Mesendoderm (in vitro differentiated cells): ENCODE results near the gene TSHZ1.

Source experiments
- DNase-seq: peaks from one replicate; pipeline ENCODE4 v3.0.0; 2013
- H2AK5ac ChIP-seq: 2 replicates; pipeline ENCODE4 v1.6.1; 2013; ENCODE audit warnings: low read length, inconsistent platforms
- H2BK120ac ChIP-seq: 2 replicates; pipeline ENCODE4 v1.6.1; 2013; ENCODE audit warnings: low read depth, mild to moderate bottlenecking, low read length, moderate library complexity, mixed read lengths
- H2BK15ac ChIP-seq: replicated peaks from 2 replicates; pipeline ENCODE4 v1.6.1; 2013; ENCODE audit warnings: low read depth, mild to moderate bottlenecking, moderate library complexity
- H2BK5ac ChIP-seq: 2 replicates; pipeline ENCODE4 v1.6.1; 2013; ENCODE audit warnings: low read length, inconsistent platforms
- H3K18ac ChIP-seq: 2 replicates; pipeline ENCODE4 v1.6.1; 2013; ENCODE audit warnings: mild to moderate bottlenecking, low read length, mixed read lengths
- H3K23ac ChIP-seq: one replicate; pipeline ENCODE4 v1.6.1; 2013; ENCODE audit warnings: low read length
- H3K27ac ChIP-seq: 2 replicates; pipeline ENCODE4 v1.5.1; 2013; ENCODE audit warnings: low read depth, mild to moderate bottlenecking, inconsistent platforms, low read length, moderate library complexity
- H3K27me3 ChIP-seq: 2 replicates; pipeline ENCODE4 v1.6.1; 2013; ENCODE audit warnings: low read length, control low read depth, mild to moderate bottlenecking, inconsistent platforms; ENCODE audit not compliant: insufficient read depth, poor library complexity
- H3K36me3 ChIP-seq: 2 replicates; pipeline ENCODE4 v1.6.1; 2013; ENCODE audit warnings: low read length, inconsistent platforms; ENCODE audit not compliant: control insufficient read depth, insufficient read depth
- H3K4ac ChIP-seq: one replicate; pipeline ENCODE4 v1.6.1; 2013; ENCODE audit warnings: low read depth, mild to moderate bottlenecking, low read length, moderate library complexity
- H3K4me1 ChIP-seq: 2 replicates; pipeline ENCODE4 v1.6.1; 2013; ENCODE audit warnings: low read depth, low read length, inconsistent platforms; ENCODE audit not compliant: control insufficient read depth
- H3K4me2 ChIP-seq: 2 replicates; pipeline ENCODE4 v1.6.1; 2013; ENCODE audit warnings: low read length
- H3K4me3 ChIP-seq: 2 replicates; pipeline ENCODE4 v1.5.1; 2013; ENCODE audit warnings: mild to moderate bottlenecking, low read length
- H3K56ac ChIP-seq: one replicate; pipeline ENCODE4 v1.6.1; 2013; ENCODE audit warnings: low read length
- H3K79me1 ChIP-seq: 2 replicates; pipeline ENCODE4 v1.6.1; 2013; ENCODE audit warnings: low read length, inconsistent platforms
- H3K79me2 ChIP-seq: 2 replicates; pipeline ENCODE4 v1.6.1; 2013; ENCODE audit warnings: mild to moderate bottlenecking, low read length; ENCODE audit not compliant: control insufficient read depth, insufficient read depth
- H3K9ac ChIP-seq: 2 replicates; pipeline ENCODE4 v1.6.1; 2013; ENCODE audit warnings: low read length, inconsistent platforms
- H4K5ac ChIP-seq: one replicate; pipeline ENCODE4 v1.6.1; 2013; ENCODE audit warnings: low read length
- H4K8ac ChIP-seq: one replicate; pipeline ENCODE4 v1.6.1; 2013; ENCODE audit warnings: low read depth, mild to moderate bottlenecking, control low read depth, low read length, moderate library complexity
- WGBS: extraction: QIAGEN DNeasy Blood & Tissue Kit; methylation state at CpG from one replicate; pipeline ENCODE4 v1.1.7; 2013; ENCODE audit warnings: low lambda C conversion rate, missing lambda C conversion rate; ENCODE audit not compliant: insufficient coverage; ENCODE audit errors: extremely low coverage; 5-methylcytosine and 5-hydroxymethylcytosine counted together

Gene TSHZ1

DNA sequence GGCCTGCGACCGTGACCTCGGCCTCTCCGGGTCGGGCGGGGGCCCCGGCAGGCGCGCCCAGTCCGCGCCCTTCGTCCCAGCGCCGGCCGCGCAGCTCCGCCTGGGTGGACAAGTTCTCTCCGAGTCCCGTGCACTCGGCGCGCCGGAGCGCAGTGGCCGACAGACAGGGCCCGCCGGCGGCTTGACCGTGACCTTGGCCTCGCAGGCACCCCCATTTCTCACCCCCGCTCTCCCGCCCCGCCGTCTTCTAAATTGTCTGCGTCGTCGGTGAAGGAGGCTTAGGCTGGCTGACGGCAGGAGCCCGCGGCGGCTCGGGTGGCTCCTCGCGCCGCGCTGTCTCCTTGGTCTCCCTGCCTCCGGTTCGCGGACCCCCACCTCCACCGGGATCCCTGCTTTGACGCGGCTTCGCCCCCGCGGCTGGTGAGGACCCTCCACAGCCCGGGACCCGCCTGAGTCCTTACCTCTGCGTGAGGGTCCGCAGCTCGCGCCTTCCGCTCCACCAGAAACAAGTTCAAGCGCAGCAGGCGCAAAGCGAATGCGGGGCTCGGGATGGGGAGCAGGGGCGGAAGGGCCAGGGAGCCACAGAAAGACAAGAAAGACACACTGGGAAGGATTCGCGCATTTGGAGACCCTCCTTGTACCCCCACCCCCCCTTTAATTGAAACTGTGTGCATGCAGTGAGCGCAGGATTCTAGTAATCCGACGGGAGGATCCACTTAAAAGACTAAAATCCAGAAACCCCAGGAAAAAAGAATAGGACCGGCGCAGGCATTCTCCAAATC is 5.7 kb upstream of the TSHZ1 start:
- no CpG with 5 or more reads among the region's 75 CpGs for WGBS

DNA sequence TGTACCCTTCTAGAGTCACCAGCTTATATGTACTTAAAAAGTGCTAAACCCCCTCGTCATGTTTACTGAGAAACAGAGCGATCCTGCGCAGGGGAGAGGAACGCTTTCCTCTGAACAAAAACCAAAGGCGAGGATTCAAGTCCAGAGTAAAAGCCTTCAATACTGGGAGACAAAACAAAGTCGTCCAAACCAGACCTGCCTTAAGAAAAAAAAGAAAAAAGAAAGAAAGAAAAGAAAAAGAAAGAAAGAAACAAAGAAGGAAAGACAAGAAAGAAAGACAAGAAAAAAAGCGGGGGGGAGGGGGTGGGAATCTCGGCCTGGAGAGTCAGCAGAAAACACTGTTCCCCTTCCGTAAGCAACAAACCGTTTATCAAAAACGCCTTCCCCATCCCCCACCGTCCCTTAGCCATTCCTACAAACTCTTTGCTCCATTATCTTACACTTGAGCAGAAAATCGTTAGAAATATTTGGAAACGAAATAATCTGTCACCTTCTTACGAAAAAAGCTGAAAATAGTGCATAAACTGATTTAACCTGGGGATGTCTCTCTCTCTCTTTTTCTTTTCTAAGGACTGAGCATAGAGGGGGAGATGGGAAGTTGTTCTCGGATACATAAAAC is 5.0 kb upstream of the TSHZ1 start:
- Histone ChIP-seq H3K4me3 (no peak overlapping the region), H3K79me1 (no peaks in the 10 kb centered on the region), H3K27ac (no peak overlapping the region), H4K8ac (no peak overlapping the region), H3K4ac (no peak overlapping the region), H4K5ac (no peak overlapping the region), H3K79me2 (no peaks in the 10 kb centered on the region), H2AK5ac (no peak overlapping the region), H3K18ac (no peak overlapping the region), H2BK5ac (no peak overlapping the region), H3K36me3 (no peaks in the 10 kb centered on the region), H3K4me2 (peak overlapping the region; percentile 29), H3K56ac (no peak overlapping the region), H3K4me1 (peaks cover 3% of the 10 kb centered on the region), H3K23ac (no peak overlapping the region), H3K27me3 (peaks cover 34% of the 10 kb centered on the region), H3K9ac (no peak overlapping the region), H2BK120ac (no peak overlapping the region), H2BK15ac (no peak overlapping the region)
- no CpG with 5 or more reads among the region's 16 CpGs for WGBS
- peak; percentile 57 for DNase-seq

More for the DNA sequence above, 5.7 kb upstream of the TSHZ1 start:
- H3K79me1 ChIP-seq: no peaks in the 10 kb centered on the region
- no peak overlapping the region for H4K5ac ChIP-seq
- H3K9ac ChIP-seq: peak overlapping the region; percentile 42
- peaks cover 3% of the 10 kb centered on the region for H3K4me1 ChIP-seq
- no peaks in the 10 kb centered on the region for H3K36me3 ChIP-seq
- no peak overlapping the region for H2BK5ac ChIP-seq
- H2BK15ac ChIP-seq: no peak overlapping the region
- DNase-seq: peak; percentile 27
- no peak overlapping the region for H3K18ac ChIP-seq
- H3K4me2 ChIP-seq: peak overlapping the region; percentile 71
- H3K27ac ChIP-seq: no peak overlapping the region
- no peak overlapping the region for H2BK120ac ChIP-seq
- no peak overlapping the region for H3K4me3 ChIP-seq
- H3K4ac ChIP-seq: no peak overlapping the region
- H4K8ac ChIP-seq: no peak overlapping the region
- no peaks in the 10 kb centered on the region for H3K79me2 ChIP-seq
- no peak overlapping the region for H2AK5ac ChIP-seq
- H3K23ac ChIP-seq: peak overlapping the region; percentile 66
- peaks cover 34% of the 10 kb centered on the region for H3K27me3 ChIP-seq
- peak overlapping the region; percentile 62 for H3K56ac ChIP-seq

DNA sequence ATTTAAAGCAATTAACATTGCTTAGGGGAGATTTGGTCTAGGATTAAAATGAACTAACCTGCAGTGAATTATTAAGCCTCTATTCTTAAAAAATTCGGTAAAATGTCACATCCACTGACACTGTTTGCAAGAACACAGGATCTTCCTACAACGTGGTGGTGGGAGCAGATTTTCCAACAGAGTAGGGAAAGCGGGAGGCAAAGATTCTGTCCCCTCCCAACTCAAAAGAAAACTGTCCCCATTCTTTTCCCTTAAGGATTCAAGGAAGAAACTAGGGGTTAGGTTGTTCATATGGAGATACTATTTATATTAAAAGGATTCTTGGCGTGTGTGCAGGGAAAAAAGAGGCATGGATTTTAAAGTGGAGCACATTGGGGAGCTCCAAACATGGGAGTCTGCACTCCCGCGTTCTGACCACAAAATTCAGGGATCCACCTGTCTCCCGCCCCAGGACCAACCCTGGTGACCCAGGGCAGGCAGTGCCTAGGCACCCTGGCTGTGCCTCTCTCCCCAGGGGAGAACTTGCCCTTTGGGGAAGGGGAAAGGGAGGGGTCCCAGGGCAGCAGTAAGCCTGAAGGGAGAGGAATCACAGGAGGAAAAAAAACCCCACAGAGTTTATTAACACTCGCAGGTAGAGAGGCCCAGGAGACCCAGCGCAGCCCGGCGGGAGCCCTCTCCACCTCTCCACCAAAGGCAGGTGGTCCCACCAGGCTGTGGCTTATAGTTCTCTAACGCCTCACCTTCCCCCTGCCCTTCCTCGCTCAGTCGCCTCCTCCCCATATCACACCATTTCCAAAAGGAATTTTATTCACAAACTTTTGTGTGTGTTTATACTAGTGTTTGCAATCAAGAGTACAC is 3.9 kb upstream of the TSHZ1 start:
- Histone ChIP-seq H3K27ac (no peak overlapping the region), H3K79me2 (no peaks in the 10 kb centered on the region)
- DNase-seq: peak; percentile 13

DNA sequence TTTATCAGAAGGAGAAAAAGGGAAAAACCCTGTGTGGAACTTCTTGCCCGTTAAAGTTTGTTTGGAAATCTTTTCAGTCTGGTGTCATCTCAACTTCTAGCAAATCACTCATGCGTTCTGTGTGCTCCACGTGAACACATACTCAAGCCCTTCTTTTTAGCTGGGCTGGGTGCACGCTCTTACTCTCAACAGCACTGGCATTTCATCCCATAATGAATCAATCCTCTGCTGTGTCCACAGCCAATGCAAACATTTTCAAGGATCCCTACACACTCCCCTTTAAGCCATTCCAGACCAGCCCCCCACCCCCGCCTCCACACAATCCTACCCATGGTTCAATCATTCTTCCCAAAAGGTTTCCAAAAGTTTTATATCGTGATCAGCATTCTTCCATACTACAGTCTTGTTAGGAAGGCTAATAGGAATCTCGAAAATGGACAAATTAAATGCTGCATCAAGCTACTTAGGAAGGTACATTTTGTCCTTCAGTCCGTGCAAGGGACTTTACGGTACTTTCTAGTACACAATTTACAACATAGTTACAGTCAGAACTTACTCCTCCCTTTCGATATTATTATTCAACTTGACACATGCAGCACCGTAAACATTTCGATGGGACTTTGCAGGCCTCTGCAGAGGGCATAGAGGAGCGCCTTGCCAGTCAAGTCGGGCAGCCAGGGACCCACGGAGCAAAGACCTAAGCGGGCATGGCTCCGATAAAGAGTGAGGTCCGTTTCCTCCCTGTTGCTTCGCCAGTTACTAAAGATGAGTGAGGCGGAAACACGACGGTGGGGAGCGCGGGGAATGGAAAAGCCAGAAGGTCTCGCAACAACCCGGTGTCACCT is 3.1 kb upstream of the TSHZ1 start:
- peak; percentile 11 for DNase-seq
- Histone ChIP-seq H4K8ac (no peak overlapping the region), H3K4me3 (no peak overlapping the region), H3K27ac (no peak overlapping the region), H3K27me3 (peaks cover 37% of the 10 kb centered on the region), H2BK120ac (no peak overlapping the region), H3K9ac (peak overlapping the region; percentile 79), H3K79me1 (no peaks in the 10 kb centered on the region), H3K56ac (no peak overlapping the region), H3K4me2 (peak overlapping the region; percentile 83), H4K5ac (no peak overlapping the region), H3K79me2 (no peaks in the 10 kb centered on the region), H3K18ac (no peak overlapping the region), H2AK5ac (no peak overlapping the region), H3K36me3 (no peaks in the 10 kb centered on the region), H3K23ac (no peak overlapping the region), H2BK15ac (no peak overlapping the region), H3K4ac (no peak overlapping the region), H2BK5ac (no peak overlapping the region), H3K4me1 (peaks cover 3% of the 10 kb centered on the region)
- WGBS: no CpG with 5 or more reads among the region's 26 CpGs

More for the DNA sequence above, 3.9 kb upstream of the TSHZ1 start:
- no peak overlapping the region for H3K23ac ChIP-seq
- no peak overlapping the region for H3K9ac ChIP-seq
- no peak overlapping the region for H3K4me2 ChIP-seq
- WGBS: no CpG with 5 or more reads among the region's 14 CpGs
- H3K27me3 ChIP-seq: peaks cover 34% of the 10 kb centered on the region
- H2BK5ac ChIP-seq: no peak overlapping the region
- H2BK15ac ChIP-seq: no peak overlapping the region
- no peak overlapping the region for H4K8ac ChIP-seq
- no peaks in the 10 kb centered on the region for H3K79me1 ChIP-seq
- no peak overlapping the region for H4K5ac ChIP-seq
- H3K4me1 ChIP-seq: peaks cover 3% of the 10 kb centered on the region
- no peak overlapping the region for H3K4ac ChIP-seq
- H3K56ac ChIP-seq: no peak overlapping the region
- H3K4me3 ChIP-seq: no peak overlapping the region
- H3K36me3 ChIP-seq: no peaks in the 10 kb centered on the region
- no peak overlapping the region for H3K18ac ChIP-seq
- H2BK120ac ChIP-seq: no peak overlapping the region
- no peak overlapping the region for H2AK5ac ChIP-seq

DNA sequence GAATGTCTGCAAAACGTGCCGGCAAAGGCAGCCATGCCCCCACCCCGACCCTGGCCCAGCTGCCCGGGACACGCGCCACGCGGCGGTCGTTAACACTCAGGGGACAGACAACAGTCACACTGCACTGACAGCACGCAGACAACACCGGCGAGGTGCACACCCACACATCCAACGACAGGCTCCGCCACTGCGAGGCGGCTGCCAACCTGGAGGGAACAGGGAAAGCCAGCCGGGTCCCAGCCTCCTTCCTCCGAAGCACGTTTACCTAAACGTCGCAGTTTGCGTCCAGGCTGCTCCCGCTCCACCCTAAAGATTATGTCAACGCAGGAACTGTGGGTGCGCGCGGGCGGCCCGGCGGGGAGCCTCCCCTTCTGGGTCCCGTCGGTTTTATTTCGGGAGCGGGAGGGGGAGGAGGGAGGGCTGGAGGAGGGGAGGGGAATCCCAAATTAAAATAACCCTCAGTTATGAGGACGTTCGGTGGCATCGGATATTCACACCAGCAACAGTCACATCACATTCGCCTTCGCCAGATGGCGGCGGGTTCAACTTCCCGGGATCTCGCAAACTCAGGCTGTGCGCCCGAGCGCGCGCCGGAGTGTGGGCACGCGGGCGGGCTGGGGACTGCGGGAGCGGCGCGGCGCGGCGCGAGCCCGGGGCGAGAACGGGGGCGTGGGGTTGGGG is 2.3 kb upstream of the TSHZ1 start:
- H3K9ac ChIP-seq: peak overlapping the region; percentile 79
- peak; percentile 50 for DNase-seq
- no peaks in the 10 kb centered on the region for H3K79me1 ChIP-seq
- H4K5ac ChIP-seq: no peak overlapping the region
- peaks cover 3% of the 10 kb centered on the region for H3K4me1 ChIP-seq
- H3K56ac ChIP-seq: peak overlapping the region; percentile 89
- H2BK15ac ChIP-seq: no peak overlapping the region
- H2AK5ac ChIP-seq: no peak overlapping the region
- peak overlapping the region; percentile 83 for H3K4me2 ChIP-seq
- no peaks in the 10 kb centered on the region for H3K36me3 ChIP-seq
- H3K79me2 ChIP-seq: no peaks in the 10 kb centered on the region
- H4K8ac ChIP-seq: no peak overlapping the region
- H3K23ac ChIP-seq: peak overlapping the region; percentile 24
- peak overlapping the region; percentile 82 for H3K18ac ChIP-seq
- H3K27me3 ChIP-seq: peaks cover 37% of the 10 kb centered on the region
- no CpG with 5 or more reads among the region's 65 CpGs for WGBS
- H2BK120ac ChIP-seq: no peak overlapping the region
- peak overlapping the region; percentile 82 for H3K4ac ChIP-seq
- H3K27ac ChIP-seq: peak overlapping the region; percentile 58
- H2BK5ac ChIP-seq: no peak overlapping the region
- H3K4me3 ChIP-seq: peak overlapping the region; percentile 64
